H9 (cell line): ENCODE data around the gene MIAT. TPM values are rescaled to one million over a fixed set of nuclear protein-coding genes. Genes with fewer than 3 reads are reported as not detected.

Source experiments
- DNase-seq: peaks from one replicate; pipeline ENCODE4 v3.0.0-alpha.2; 2017
- H2AFZ ChIP-seq: one replicate; pipeline ENCODE4 v1.6.1; 2013; ENCODE audit warnings: mild to moderate bottlenecking, low read length, control low read depth, moderate library complexity
- H2AK5ac ChIP-seq: 2 replicates; pipeline ENCODE4 v1.6.1; 2013; ENCODE audit warnings: low read length, control low read depth, mixed read lengths; ENCODE audit not compliant: insufficient read length
- H2BK120ac ChIP-seq: one replicate; pipeline ENCODE4 v1.6.1; 2013; ENCODE audit warnings: low read depth, mild to moderate bottlenecking, low read length, control low read depth, inconsistent platforms; ENCODE audit not compliant: poor library complexity, severe bottlenecking
- H2BK12ac ChIP-seq: 2 replicates; pipeline ENCODE4 v1.6.1; 2013; ENCODE audit warnings: low read length, control low read depth, mixed read lengths, low read depth; ENCODE audit not compliant: insufficient read length
- H2BK15ac ChIP-seq: 2 replicates; pipeline ENCODE4 v1.6.1; 2013; ENCODE audit warnings: low read depth, low read length, control low read depth
- H2BK20ac ChIP-seq: one replicate; pipeline ENCODE4 v1.6.1; 2013; ENCODE audit warnings: low read depth, mild to moderate bottlenecking, low read length, control low read depth, inconsistent platforms; ENCODE audit not compliant: poor library complexity, severe bottlenecking
- H2BK5ac ChIP-seq: 2 replicates; pipeline ENCODE4 v1.6.1; 2013; ENCODE audit warnings: low read length, control low read depth, mixed read lengths; ENCODE audit not compliant: insufficient read length
- H3K14ac ChIP-seq: 2 replicates; pipeline ENCODE4 v1.6.1; 2013; ENCODE audit warnings: low read length, control low read depth; ENCODE audit not compliant: insufficient read depth
- H3K18ac ChIP-seq: 2 replicates; pipeline ENCODE4 v1.6.1; 2013; ENCODE audit warnings: low read depth, mild to moderate bottlenecking, mixed read lengths, low read length, control low read depth; ENCODE audit not compliant: insufficient read length
- H3K23ac ChIP-seq: 2 replicates; pipeline ENCODE4 v1.6.1; 2013; ENCODE audit warnings: low read length, control low read depth, mixed read lengths, low read depth; ENCODE audit not compliant: insufficient read length
- H3K23me2 ChIP-seq: 2 replicates; pipeline ENCODE4 v1.6.1; 2013; ENCODE audit warnings: low read depth, mild to moderate bottlenecking, mixed read lengths, low read length, control low read depth; ENCODE audit not compliant: insufficient read length, poor library complexity, severe bottlenecking
- H3K27ac ChIP-seq: 2 replicates; pipeline ENCODE4 v1.5.1; 2013; ENCODE audit warnings: low read length, control low read depth, mixed read lengths, low read depth; ENCODE audit not compliant: insufficient read length
- H3K27me3 ChIP-seq: 2 replicates; pipeline ENCODE4 v1.6.1; 2013; ENCODE audit warnings: low read length, control low read depth, inconsistent platforms; ENCODE audit not compliant: insufficient read depth
- H3K4ac ChIP-seq: 2 replicates; pipeline ENCODE4 v1.6.1; 2013; ENCODE audit warnings: low read depth, mild to moderate bottlenecking, control low read depth, inconsistent platforms, low read length, moderate library complexity
- H3K4me1 ChIP-seq: 2 replicates; pipeline ENCODE4 v1.6.1; 2013; ENCODE audit warnings: low read length, control low read depth, inconsistent platforms; ENCODE audit not compliant: insufficient read depth
- H3K4me2 ChIP-seq: 2 replicates; pipeline ENCODE4 v1.6.1; 2013; ENCODE audit warnings: low read length, control low read depth, mixed read lengths; ENCODE audit not compliant: insufficient read length, insufficient read depth
- H3K56ac ChIP-seq: 2 replicates; pipeline ENCODE4 v1.6.1; 2013; ENCODE audit warnings: low read depth, mild to moderate bottlenecking, mixed read lengths, low read length, control low read depth; ENCODE audit not compliant: insufficient read length
- H3K79me1 ChIP-seq: 2 replicates; pipeline ENCODE4 v1.6.1; 2013; ENCODE audit warnings: low read depth, mild to moderate bottlenecking, moderate library complexity, low read length, control low read depth, inconsistent platforms; ENCODE audit not compliant: insufficient read depth, poor library complexity, severe bottlenecking
- H3K79me2 ChIP-seq: 2 replicates; pipeline ENCODE4 v1.6.1; 2013; ENCODE audit warnings: low read length, control low read depth, inconsistent platforms; ENCODE audit not compliant: insufficient read depth
- H3K9ac ChIP-seq: 2 replicates; pipeline ENCODE4 v1.6.1; 2013; ENCODE audit warnings: low read length, control low read depth, mixed read lengths; ENCODE audit not compliant: insufficient read length; ENCODE audit errors: extremely low read depth
- H3K9me3 ChIP-seq: one replicate; pipeline ENCODE4 v1.6.1; 2013; ENCODE audit warnings: low read depth, low read length, inconsistent platforms; ENCODE audit not compliant: control insufficient read depth
- H3T11ph ChIP-seq: one replicate; pipeline ENCODE4 v1.6.1; 2013; ENCODE audit warnings: mild to moderate bottlenecking, low read length, control low read depth, inconsistent platforms
- H4K20me1 ChIP-seq: one replicate; pipeline ENCODE4 v1.6.1; 2013; ENCODE audit not compliant: control insufficient read depth, insufficient read length, insufficient read depth
- H4K5ac ChIP-seq: 2 replicates; pipeline ENCODE4 v1.6.1; 2013; ENCODE audit warnings: low read depth, mild to moderate bottlenecking, mixed read lengths, low read length, control low read depth; ENCODE audit not compliant: insufficient read length
- H4K8ac ChIP-seq: replicated peaks from 2 replicates; pipeline ENCODE4 v1.6.1; 2013; ENCODE audit warnings: low read length, control low read depth, mixed read lengths, low read depth; ENCODE audit not compliant: insufficient read length
- H4K91ac ChIP-seq: 2 replicates; pipeline ENCODE4 v1.6.1; 2013; ENCODE audit warnings: low read depth, mild to moderate bottlenecking, moderate library complexity, mixed read lengths, low read length, control low read depth; ENCODE audit not compliant: insufficient read length
- H3K27ac Mint-ChIP-seq, 3 experiments: 2 replicates in 2 of 3; 3 replicates in 1 of 3; pipeline ENCODE4 v1.8.0; 2020 to 2021; ENCODE audit warnings: mixed read lengths in 3 of 3, mild to moderate bottlenecking in 1 of 3, moderate library complexity in 1 of 3
- H3K27me3 Mint-ChIP-seq: 2 replicates; pipeline ENCODE4 v1.8.0; 2021; ENCODE audit warnings: low read depth, mild to moderate bottlenecking, moderate library complexity, mixed read lengths
- H3K36me3 Mint-ChIP-seq, 3 experiments: 2 replicates in 2 of 3; 3 replicates in 1 of 3; pipeline ENCODE4 v1.8.0; 2020 to 2021; ENCODE audit warnings: low read depth in 3 of 3, mixed read lengths in 3 of 3; ENCODE audit not compliant: insufficient read depth in 1 of 3
- H3K4me1 Mint-ChIP-seq, 2 experiments: 2 replicates each; pipeline ENCODE4 v1.8.0; 2020; ENCODE audit warnings: mixed read lengths in 2 of 2
- H3K4me3 Mint-ChIP-seq, 2 experiments: 2 replicates in 1 of 2; 3 replicates in 1 of 2; pipeline ENCODE4 v1.8.0; 2020 to 2021; ENCODE audit warnings: mild to moderate bottlenecking in 2 of 2, mixed read lengths in 2 of 2, moderate library complexity in 1 of 2
- H3K9me3 Mint-ChIP-seq, 2 experiments: 2 replicates in 1 of 2; 3 replicates in 1 of 2; pipeline ENCODE4 v1.8.0; 2020; ENCODE audit warnings: mild to moderate bottlenecking in 2 of 2, mixed read lengths in 2 of 2, moderate library complexity in 1 of 2
- CTCF ChIP-seq: fragments of 200-600 bp; sonication (generic); conservative IDR thresholded peaks from 3 replicates; pipeline ENCODE4 v1.8.0; 2021; ENCODE audit warnings: antibody characterized with exemption, mild to moderate bottlenecking
- WGBS: extraction: QIAGEN DNeasy Blood & Tissue Kit; methylation state at CpG from one replicate; pipeline ENCODE4 v1.1.7; 2013; ENCODE audit warnings: missing lambda C conversion rate, low lambda C conversion rate, mixed read lengths; ENCODE audit not compliant: insufficient read length; ENCODE audit errors: extremely low coverage; 5-methylcytosine and 5-hydroxymethylcytosine counted together
- total RNA-seq: library from RNA; stranded (reverse); gene quantifications from 2 replicates; pipeline ENCODE4 v1.2.1, GENCODE V29; 2021

The MIAT gene
- total RNA-seq, 1 experiment from 2014 or later: 85.6 TPM

GRCh38 chr22:26610996-26611395, 46.4 kb upstream of the MIAT start:
- Mint-ChIP-seq H3K4me1 (peaks cover 63 to 69% of the 10 kb centered on the region in 2 experiments), H3K27ac (no peak overlapping the region), H3K27me3 (peaks cover 61% of the 10 kb centered on the region), H3K9me3 (peaks cover 0 to 2% of the 10 kb centered on the region in 2 experiments; a peak in 1 of 5 replicates), H3K4me3 (no peak overlapping the region), H3K36me3 (no peaks in the 10 kb centered on the region; a peak in 1 of 7 replicates)
- Histone ChIP-seq H3K4me2 (no peak overlapping the region), H3K79me1 (no peaks in the 10 kb centered on the region), H3K56ac (no peak overlapping the region), H4K20me1 (no peaks in the 10 kb centered on the region), H3T11ph (no peak overlapping the region), H3K79me2 (no peaks in the 10 kb centered on the region), H2BK20ac (no peak overlapping the region), H3K4ac (no peak overlapping the region), H3K18ac (no peak overlapping the region), H3K27ac (no peak overlapping the region), H2BK120ac (no peak overlapping the region), H3K14ac (no peak overlapping the region), H2AFZ (no peak overlapping the region), H2BK15ac (no peak overlapping the region), H2AK5ac (no peak overlapping the region), H4K8ac (no peak overlapping the region), H3K23ac (no peak overlapping the region), H4K5ac (no peak overlapping the region), H2BK5ac (no peak overlapping the region), H3K27me3 (peaks cover 6% of the 10 kb centered on the region; the same call in 1 of the 2 replicates), H3K9me3 (no peaks in the 10 kb centered on the region), H3K9ac (no peak overlapping the region), H4K91ac (no peak overlapping the region), H3K23me2 (no peaks in the 10 kb centered on the region), H2BK12ac (no peak overlapping the region), H3K4me1 (peaks cover 22% of the 10 kb centered on the region)
- no peak for DNase-seq
- no CpG with 5 or more reads among the region's 2 CpGs for WGBS
- TF ChIP-seq CTCF: no peak
